NCI-H345 (cell line): ENCODE data around the gene NIPAL3.

Experiments
- DNase-seq: peaks from one replicate; lab custom pipeline; 2025; lab: John Stamatoyannopoulos, UW

The NIPAL3 gene

GRCh38 chr1:24390924-24391782 lies 24.4 kb upstream of the NIPAL3 start:
- peak; percentile 46 for DNase-seq

- peak; percentile 47 for DNase-seq
These were observed 23.6 kb upstream of the NIPAL3 start for GRCh38 chr1:24391882-24392603.

- DNase-seq = no peak
These were observed 23.0 kb upstream of the NIPAL3 start for GRCh38 chr1:24392604-24392946.

- no peak for DNase-seq
These were observed 22.5 kb upstream of the NIPAL3 start for GRCh38 chr1:24392982-24393650.

GRCh38 chr1:24393892-24394291 lies 21.7 kb upstream of the NIPAL3 start:
- no peak for DNase-seq

GRCh38 chr1:24400065-24400464 lies 15.5 kb upstream of the NIPAL3 start:
- DNase-seq = no peak

- DNase-seq = no peak
These were observed 11.8 kb upstream of the NIPAL3 start for GRCh38 chr1:24403806-24404205.

- DNase-seq = no peak
These were observed 8.8 kb upstream of the NIPAL3 start for GRCh38 chr1:24406788-24407187.

- no peak for DNase-seq
These were observed 6.1 kb upstream of the NIPAL3 start for GRCh38 chr1:24409535-24409934.

GRCh38 chr1:24410750-24411149 lies 4.9 kb upstream of the NIPAL3 start:
- no peak for DNase-seq

- no peak for DNase-seq
These were observed 3.6 kb upstream of the NIPAL3 start for GRCh38 chr1:24411963-24412362.

- DNase-seq = no peak
These were observed 3.2 kb upstream of the NIPAL3 start for GRCh38 chr1:24412408-24412807.

GRCh38 chr1:24413350-24414163 lies 2.0 kb upstream of the NIPAL3 start, which contains the start of gene STPG1:
TSS of gene STPG1 (minus strand) at chr1:24413782. CDS start at chr1:24401388, 12,394 bp downstream.
- peak; percentile 90 for DNase-seq

GRCh38 chr1:24414775-24415333 lies 748 bp upstream of the NIPAL3 start:
- no peak for DNase-seq

- no peak for DNase-seq
These were observed 486 bp downstream of the NIPAL3 start for GRCh38 chr1:24415910-24416665.

- DNase-seq = no peak
These were observed 1.2 kb downstream of the NIPAL3 start for GRCh38 chr1:24416666-24417391.

GRCh38 chr1:24417681-24418080 lies 2.1 kb downstream of the NIPAL3 start:
- DNase-seq = no peak

GRCh38 chr1:24418898-24419628 lies 3.5 kb downstream of the NIPAL3 start:
- no peak for DNase-seq

- DNase-seq = no peak
These were observed 4.9 kb downstream of the NIPAL3 start for GRCh38 chr1:24420547-24420946.
